Stimulated activated CD4-positive, alpha-beta T cell treated with anti-CD3 and anti-CD28 coated beads, TNF-alpha, amount 100 ng/mL, for 48 hours (primary cell): ENCODE results near the gene WNT11.

ENCODE experiments used
- DNase-seq, 3 donors: peaks; one replicate each; pipeline ENCODE4 v3.0.0-alpha.2; 2020; ENCODE audit warnings: low read depth in 3 of 3

WNT11 gene

GRCh38 chr11:76153571-76153923 lies 52.8 kb downstream of the WNT11 start:
- no peak for DNase-seq

- no peak for DNase-seq
Measured at GRCh38 chr11:76152741-76153570, 53.3 kb downstream of the WNT11 start.

GRCh38 chr11:76152086-76152681 lies 54.1 kb downstream of the WNT11 start:
- DNase-seq = peak; percentile 83 to 89 (median 85)

- no peak for DNase-seq
Measured at GRCh38 chr11:76151556-76152085, 54.7 kb downstream of the WNT11 start.

GRCh38 chr11:76150141-76150540 lies 56.2 kb downstream of the WNT11 start:
- DNase-seq = no peak

GRCh38 chr11:76149713-76150112 lies 56.6 kb downstream of the WNT11 start:
- no peak for DNase-seq

GRCh38 chr11:76148941-76149613 lies 57.2 kb downstream of the WNT11 start:
- no peak for DNase-seq

GRCh38 chr11:76148231-76148630 lies 58.1 kb downstream of the WNT11 start:
- DNase-seq = no peak

- no peak for DNase-seq
Measured at GRCh38 chr11:76147106-76147740, 59.1 kb downstream of the WNT11 start.

- DNase-seq = no peak
Measured at GRCh38 chr11:76143274-76143673, 63.0 kb downstream of the WNT11 start.

GRCh38 chr11:76141901-76142588 lies 64.3 kb downstream of the WNT11 start:
- no peak for DNase-seq

GRCh38 chr11:76140912-76141574 lies 65.3 kb downstream of the WNT11 start:
- DNase-seq = no peak

- DNase-seq = no peak
Measured at GRCh38 chr11:76139314-76139713, 67.0 kb downstream of the WNT11 start.
